Vagina (tissue), 2 donors: ENCODE data around the gene CHRNB4. TPM values are rescaled to one million over a fixed set of nuclear protein-coding genes. Genes with fewer than 3 reads are reported as not detected.

Experiments
- DNase-seq, 2 donors: peaks; one replicate each; pipeline ENCODE4 v3.0.0-alpha.2; 2017; ENCODE audit errors: extremely low spot score in 2 of 2
- H3K27ac ChIP-seq: fragments of 200-600 bp; sonication (generic); one replicate; pipeline ENCODE4 v1.5.1; 2019
- H3K27me3 ChIP-seq: fragments of 200-600 bp; sonication (generic); one replicate; pipeline ENCODE4 v1.5.1; 2019
- H3K36me3 ChIP-seq, 2 donors: fragments of 200-600 bp; sonication (generic); one replicate each; pipeline ENCODE4 v1.5.1; 2017 to 2019
- H3K4me1 ChIP-seq: fragments of 200-600 bp; sonication (generic); one replicate; pipeline ENCODE4 v1.5.1; 2019
- H3K4me3 ChIP-seq, 2 donors: fragments of 200-600 bp; sonication (generic); 1 replicate in 1 of 2; 2 replicates in 1 of 2; pipeline ENCODE4 v1.5.1; 2016 to 2019
- H3K9me3 ChIP-seq: fragments of 200-600 bp; sonication (generic); one replicate; pipeline ENCODE4 v1.5.1; 2019
- CTCF ChIP-seq, 3 experiments: fragments of 450-650 bp in 2 of 3; fragments of 200-600 bp in 1 of 3; sonication (generic) in 1 of 3; IDR thresholded peaks; one replicate each; pipeline ENCODE4 v1.5.1; 2017 to 2019; ENCODE audit warnings: antibody characterized with exemption in 3 of 3, mild to moderate bottlenecking in 2 of 3, moderate library complexity in 2 of 3
- POLR2A ChIP-seq, 2 donors: fragments of 450-650 bp; IDR thresholded peaks; one replicate each; pipeline ENCODE4 v1.6.1; 2017; ENCODE audit warnings: antibody characterized with exemption in 2 of 2, mild to moderate bottlenecking in 2 of 2, moderate library complexity in 2 of 2
- POLR2AphosphoS5 ChIP-seq, 2 donors: sonication (generic); formaldehyde crosslinking; IDR thresholded peaks; one replicate each; pipeline ENCODE4 v1.9.0; 2017; ENCODE audit warnings: antibody characterized with exemption in 2 of 2, mild to moderate bottlenecking in 2 of 2, low read depth in 1 of 2; ENCODE audit not compliant: insufficient read depth in 1 of 2
- intact Hi-C: fragments of 100-400 bp; cut with DNase I; formaldehyde crosslinking; loops from one replicate; pipeline ENCODE4 v1.15.1; 2023
- total RNA-seq: library from RNA; depleted of rRNA; stranded (reverse); fragments of >200 nt; gene quantifications from one replicate; pipeline ENCODE4 v1.2.3, GENCODE V29; 2016

CHRNB4 gene
- total RNA-seq, 1 donor from 2014 or later: 0.74 TPM

- no peak for TF ChIP-seq POLR2AphosphoS5 (IDR thresholded peaks at IDR 0.05; ENCODE audit: insufficient read depth in 1 of 2, low read depth in 1 of 2)
- no peak for TF ChIP-seq CTCF (IDR thresholded peaks at IDR 0.05)
- TF ChIP-seq POLR2A (IDR thresholded peaks at IDR 0.05): no peak
These were observed 10.0 kb upstream of the CHRNB4 start for GRCh38 chr15:78651007-78651406.

GRCh38 chr15:78650022-78650421 is 9.0 kb upstream of the CHRNB4 start:
- no peak for DNase-seq
- Histone ChIP-seq H3K27me3 (no peaks in the 10 kb centered on the region), H3K4me3 (no peak overlapping the region), H3K9me3 (no peaks in the 10 kb centered on the region), H3K4me1 (no peaks in the 10 kb centered on the region), H3K36me3 (no peaks in the 10 kb centered on the region), H3K27ac (no peak overlapping the region)
- no peak for TF ChIP-seq POLR2AphosphoS5 (IDR thresholded peaks at IDR 0.05; ENCODE audit: insufficient read depth in 1 of 2, low read depth in 1 of 2)
- TF ChIP-seq CTCF (IDR thresholded peaks at IDR 0.05): no peak
- intact Hi-C loops: no loop called here

More at GRCh38 chr15:78651007-78651406, 10.0 kb upstream of the CHRNB4 start:
- H3K9me3 ChIP-seq: no peaks in the 10 kb centered on the region
- no peak for DNase-seq
- intact Hi-C loops: no loop called here
- H3K27me3 ChIP-seq: no peaks in the 10 kb centered on the region
- no peaks in the 10 kb centered on the region for H3K4me1 ChIP-seq
- H3K4me3 ChIP-seq: no peak overlapping the region
- no peak overlapping the region for H3K27ac ChIP-seq
- no peaks in the 10 kb centered on the region for H3K36me3 ChIP-seq

GRCh38 chr15:78645009-78645408 is 4.0 kb upstream of the CHRNB4 start:
- Histone ChIP-seq H3K9me3 (no peaks in the 10 kb centered on the region), H3K4me1 (peaks cover 12% of the 10 kb centered on the region), H3K36me3 (no peaks in the 10 kb centered on the region), H3K4me3 (no peak overlapping the region), H3K27me3 (no peaks in the 10 kb centered on the region), H3K27ac (no peak overlapping the region)
- TF ChIP-seq POLR2A (IDR thresholded peaks at IDR 0.05) (no peak), CTCF (IDR thresholded peaks at IDR 0.05) (no peak), POLR2AphosphoS5 (IDR thresholded peaks at IDR 0.05; ENCODE audit: insufficient read depth in 1 of 2, low read depth in 1 of 2) (no peak)
- intact Hi-C loops: no loop called here
- no peak for DNase-seq

GRCh38 chr15:78642331-78642730 is 1.3 kb upstream of the CHRNB4 start:
- no peak for TF ChIP-seq CTCF (IDR thresholded peaks at IDR 0.05)
- no peak for TF ChIP-seq POLR2AphosphoS5 (IDR thresholded peaks at IDR 0.05; ENCODE audit: insufficient read depth in 1 of 2, low read depth in 1 of 2)
- no peak for TF ChIP-seq POLR2A (IDR thresholded peaks at IDR 0.05)
- peaks cover 12% of the 10 kb centered on the region for H3K4me1 ChIP-seq
- no peak overlapping the region for H3K4me3 ChIP-seq
- no peak for DNase-seq
- intact Hi-C loops: no loop called here
- no peaks in the 10 kb centered on the region for H3K36me3 ChIP-seq
- H3K27ac ChIP-seq: no peak overlapping the region
- no peaks in the 10 kb centered on the region for H3K9me3 ChIP-seq
- H3K27me3 ChIP-seq: no peaks in the 10 kb centered on the region

GRCh38 chr15:78641749-78642275 is 802 bp upstream of the CHRNB4 start:
- H3K4me3 ChIP-seq: no peak overlapping the region
- H3K9me3 ChIP-seq: no peaks in the 10 kb centered on the region
- no peaks in the 10 kb centered on the region for H3K27me3 ChIP-seq
- no peak overlapping the region for H3K27ac ChIP-seq
- peaks cover 12% of the 10 kb centered on the region for H3K4me1 ChIP-seq
- H3K36me3 ChIP-seq: no peaks in the 10 kb centered on the region
- TF ChIP-seq CTCF (IDR thresholded peaks at IDR 0.05) (no peak), POLR2A (IDR thresholded peaks at IDR 0.05) (no peak), POLR2AphosphoS5 (IDR thresholded peaks at IDR 0.05; ENCODE audit: insufficient read depth in 1 of 2, low read depth in 1 of 2) (no peak)
- no peak for DNase-seq
- intact Hi-C loops: no loop called here
